IgD-negative memory B cell (primary cell): ENCODE results near the gene GTF2A1L. TPM values are rescaled to one million over a fixed set of nuclear protein-coding genes. Genes with fewer than 3 reads are reported as not detected.

Experiments used
- H3K27ac Mint-ChIP-seq, 3 donors: one replicate each; pipeline ENCODE4 v1.8.0; 2020 to 2022; ENCODE audit warnings: mild to moderate bottlenecking in 3 of 3, mixed read lengths in 3 of 3, moderate library complexity in 1 of 3
- H3K27me3 Mint-ChIP-seq: one replicate; pipeline ENCODE4 v1.8.0; 2021; ENCODE audit warnings: mixed read lengths
- H3K36me3 Mint-ChIP-seq: one replicate; pipeline ENCODE4 v1.8.0; 2020; ENCODE audit warnings: mild to moderate bottlenecking, mixed read lengths
- H3K4me1 Mint-ChIP-seq, 3 donors: one replicate each; pipeline ENCODE4 v1.8.0; 2020 to 2022; ENCODE audit warnings: mixed read lengths in 3 of 3, mild to moderate bottlenecking in 1 of 3
- H3K4me3 Mint-ChIP-seq, 4 donors: one replicate each; pipeline ENCODE4 v1.8.0; 2020 to 2022; ENCODE audit warnings: mild to moderate bottlenecking in 4 of 4, mixed read lengths in 4 of 4, moderate library complexity in 3 of 4
- H3K9me3 Mint-ChIP-seq, 3 donors: one replicate each; pipeline ENCODE4 v1.8.0; 2020 to 2021; ENCODE audit warnings: mixed read lengths in 3 of 3, mild to moderate bottlenecking in 1 of 3
- polyA plus RNA-seq: library from polyadenylated mRNA; unstranded; fragments of 300-500 nt; fragmentation: Illumina TruSeq; gene quantifications from one replicate; pipeline ENCODE4 v1.2.3, GENCODE V29; 2021

Gene GTF2A1L
- polyA plus RNA-seq, 1 donor from 2014 or later = not detected

- no peaks in the 10 kb centered on the region for H3K4me1 Mint-ChIP-seq
- no peak overlapping the region for H3K4me3 Mint-ChIP-seq
- no peaks in the 10 kb centered on the region for H3K27me3 Mint-ChIP-seq
- H3K9me3 Mint-ChIP-seq = no peaks in the 10 kb centered on the region
- H3K27ac Mint-ChIP-seq = no peak overlapping the region
- H3K36me3 Mint-ChIP-seq = no peaks in the 10 kb centered on the region
These were observed 89.8 kb downstream of the GTF2A1L start for GRCh38 chr2:48707466-48707865.

- H3K27me3 Mint-ChIP-seq = no peaks in the 10 kb centered on the region
- H3K9me3 Mint-ChIP-seq = no peaks in the 10 kb centered on the region
- no peaks in the 10 kb centered on the region for H3K36me3 Mint-ChIP-seq
- H3K4me1 Mint-ChIP-seq = no peaks in the 10 kb centered on the region
- no peak overlapping the region for H3K27ac Mint-ChIP-seq
- no peak overlapping the region for H3K4me3 Mint-ChIP-seq
These were observed 91.7 kb downstream of the GTF2A1L start for GRCh38 chr2:48709096-48710034.

DNA sequence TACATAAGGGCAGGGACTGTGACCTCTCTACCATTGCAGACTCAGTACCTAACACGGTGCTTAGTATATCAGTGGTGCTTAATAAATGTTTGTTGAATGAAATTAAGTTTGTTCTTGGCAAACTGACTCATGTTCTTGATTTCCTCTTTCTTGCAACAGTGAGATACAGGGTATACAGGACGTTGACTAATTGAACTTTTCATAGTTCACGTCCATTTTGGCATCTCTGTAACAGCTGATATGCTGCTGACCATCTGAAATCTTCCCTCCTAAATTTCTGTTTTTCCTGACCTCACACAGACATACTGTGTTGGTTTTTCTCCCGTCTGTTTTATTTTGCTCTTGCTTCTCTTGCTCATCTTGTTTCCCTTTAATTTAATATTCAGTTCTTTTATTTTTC lies 93.7 kb downstream of the GTF2A1L start:
- Mint-ChIP-seq H3K36me3 (no peaks in the 10 kb centered on the region), H3K9me3 (no peaks in the 10 kb centered on the region), H3K4me3 (no peak overlapping the region), H3K4me1 (no peaks in the 10 kb centered on the region), H3K27me3 (no peaks in the 10 kb centered on the region), H3K27ac (no peak overlapping the region)

DNA sequence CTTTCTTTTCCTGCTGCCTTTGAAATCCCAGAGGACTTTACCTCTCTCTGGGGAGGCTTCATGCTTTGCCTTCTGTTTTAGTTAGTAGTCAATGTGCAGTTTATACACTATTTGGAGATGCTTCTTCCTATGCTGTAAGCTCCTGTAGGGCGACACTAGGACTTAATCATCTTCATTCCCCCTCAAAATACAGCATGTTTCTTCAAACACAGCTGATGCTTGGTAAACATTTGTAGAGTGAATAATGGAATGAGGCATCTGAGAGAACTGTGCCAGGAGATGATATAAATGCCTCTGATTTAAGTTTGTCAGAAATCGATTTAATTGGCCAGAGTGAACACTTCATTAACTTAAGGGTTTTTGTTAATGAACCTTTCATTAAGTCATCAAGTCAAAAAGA lies 94.5 kb downstream of the GTF2A1L start:
- Mint-ChIP-seq H3K36me3 (no peaks in the 10 kb centered on the region), H3K9me3 (no peaks in the 10 kb centered on the region), H3K27ac (no peak overlapping the region), H3K27me3 (no peaks in the 10 kb centered on the region), H3K4me3 (no peak overlapping the region), H3K4me1 (no peaks in the 10 kb centered on the region)

GRCh38 chr2:48713647-48714046 lies 96.0 kb downstream of the GTF2A1L start:
- Mint-ChIP-seq H3K27me3 (no peaks in the 10 kb centered on the region), H3K4me1 (no peaks in the 10 kb centered on the region), H3K9me3 (no peaks in the 10 kb centered on the region), H3K4me3 (no peak overlapping the region), H3K27ac (no peak overlapping the region), H3K36me3 (no peaks in the 10 kb centered on the region)

- no peak overlapping the region for H3K27ac Mint-ChIP-seq
- H3K4me3 Mint-ChIP-seq = no peak overlapping the region
- H3K9me3 Mint-ChIP-seq = no peaks in the 10 kb centered on the region
- no peaks in the 10 kb centered on the region for H3K27me3 Mint-ChIP-seq
- H3K36me3 Mint-ChIP-seq = no peaks in the 10 kb centered on the region
- no peaks in the 10 kb centered on the region for H3K4me1 Mint-ChIP-seq
These were observed 96.6 kb downstream of the GTF2A1L start for GRCh38 chr2:48714245-48714644.

DNA sequence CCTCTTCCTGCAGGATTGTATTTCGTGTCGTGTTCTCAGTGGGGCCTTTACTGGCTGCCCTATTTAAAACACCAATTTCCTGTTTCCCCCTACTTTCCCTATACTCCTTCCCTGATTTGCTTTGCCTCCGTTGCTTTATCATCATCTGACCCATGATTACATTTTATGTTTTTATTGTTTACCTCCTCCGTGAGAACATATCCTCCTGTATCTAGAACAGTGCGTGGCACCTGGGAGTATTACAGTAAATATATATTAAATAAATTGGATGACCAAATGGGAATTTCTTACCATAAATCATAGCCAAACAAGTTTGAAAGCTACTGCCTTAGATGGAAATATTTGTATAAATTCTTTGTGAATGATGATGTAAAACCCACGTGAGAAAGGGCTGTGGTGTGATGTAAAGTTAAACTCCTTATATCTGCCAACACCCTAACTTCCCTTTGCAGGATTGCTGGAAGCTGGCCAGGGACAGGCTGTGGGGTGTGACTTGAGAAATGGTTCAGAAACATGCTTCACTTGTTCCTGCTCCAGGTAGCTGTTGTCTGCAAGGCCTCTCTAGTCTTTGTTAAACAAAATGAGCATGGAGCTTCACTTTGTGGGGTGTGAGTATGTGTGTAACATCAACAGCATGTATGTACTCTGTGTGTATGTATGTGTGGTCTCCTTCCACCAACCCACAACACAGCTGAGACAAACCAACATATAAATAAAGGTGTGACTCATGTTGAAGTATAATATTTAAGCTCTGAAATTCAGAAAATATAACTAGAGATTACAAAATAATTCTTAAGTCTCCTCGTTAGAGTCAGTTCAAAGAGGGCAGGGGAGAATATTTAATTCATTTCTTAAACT lies 97.6 kb downstream of the GTF2A1L start:
- Mint-ChIP-seq H3K36me3 (no peaks in the 10 kb centered on the region), H3K9me3 (no peaks in the 10 kb centered on the region), H3K4me3 (no peak overlapping the region), H3K4me1 (no peaks in the 10 kb centered on the region), H3K27ac (no peak overlapping the region), H3K27me3 (peaks cover 6% of the 10 kb centered on the region)

DNA sequence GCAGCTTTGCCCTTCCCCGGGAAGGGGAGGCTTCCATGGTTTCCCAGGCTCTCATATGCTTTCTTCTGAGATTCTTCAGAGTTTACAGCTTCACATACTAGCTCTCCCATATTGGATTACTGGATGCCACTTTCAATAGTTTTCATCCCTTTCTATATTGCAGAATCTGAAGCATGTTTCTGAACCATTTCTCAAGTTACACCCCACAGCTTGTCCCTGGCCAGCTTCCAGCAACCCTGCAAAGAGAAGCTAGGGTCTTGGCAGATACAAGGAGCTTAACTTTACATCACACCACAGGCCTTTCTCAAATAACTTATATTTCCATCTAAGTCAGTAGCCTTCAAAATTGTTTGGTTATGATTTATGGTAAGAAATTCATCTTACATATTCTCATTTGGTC lies 98.3 kb downstream of the GTF2A1L start:
- H3K4me1 Mint-ChIP-seq = no peaks in the 10 kb centered on the region

GRCh38 chr2:48717846-48718245 lies 100.2 kb downstream of the GTF2A1L start:
- peaks cover 0 to 2% (median 0%) of the 10 kb centered on the region in 3 donors for H3K4me1 Mint-ChIP-seq
- H3K9me3 Mint-ChIP-seq = peaks cover 0 to 3% (median 0%) of the 10 kb centered on the region in 3 donors
- H3K4me3 Mint-ChIP-seq = no peak overlapping the region
- no peaks in the 10 kb centered on the region for H3K36me3 Mint-ChIP-seq
- H3K27ac Mint-ChIP-seq = no peak overlapping the region
- peaks cover 10% of the 10 kb centered on the region for H3K27me3 Mint-ChIP-seq

More for the DNA sequence above, 98.3 kb downstream of the GTF2A1L start:
- no peak overlapping the region for H3K27ac Mint-ChIP-seq
- H3K4me3 Mint-ChIP-seq = no peak overlapping the region
- no peaks in the 10 kb centered on the region for H3K36me3 Mint-ChIP-seq
- H3K27me3 Mint-ChIP-seq = peaks cover 6% of the 10 kb centered on the region
- peaks cover 0 to 3% (median 0%) of the 10 kb centered on the region in 3 donors for H3K9me3 Mint-ChIP-seq

GRCh38 chr2:48719480-48720177 lies 102.0 kb downstream of the GTF2A1L start:
- Mint-ChIP-seq H3K4me1 (peaks cover 0 to 2% (median 0%) of the 10 kb centered on the region in 3 donors), H3K36me3 (no peaks in the 10 kb centered on the region), H3K27me3 (peaks cover 10% of the 10 kb centered on the region), H3K4me3 (no peak overlapping the region), H3K9me3 (peaks cover 0 to 3% (median 0%) of the 10 kb centered on the region in 3 donors), H3K27ac (no peak overlapping the region)

DNA sequence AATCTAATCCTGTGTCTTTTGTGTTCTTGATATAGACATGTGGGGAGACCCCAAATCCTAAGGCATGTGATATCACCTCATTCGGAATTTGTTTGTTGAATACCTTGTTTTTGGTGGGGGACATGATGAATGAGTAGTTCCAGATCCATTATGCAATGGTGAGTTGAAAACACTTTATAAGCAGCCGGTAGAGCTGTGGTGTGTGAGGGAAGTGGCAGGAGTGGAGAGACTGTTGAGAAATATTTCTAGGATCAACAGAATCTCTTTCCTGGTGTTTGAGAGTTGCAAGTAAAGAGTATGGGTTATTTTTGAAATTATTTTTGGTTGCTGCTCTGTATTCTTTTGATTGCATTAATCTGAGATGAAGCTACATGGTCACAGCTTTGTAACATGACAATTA lies 103.5 kb downstream of the GTF2A1L start:
- Mint-ChIP-seq H3K4me3 (no peak overlapping the region), H3K27ac (no peak overlapping the region), H3K9me3 (peaks cover 0 to 3% (median 0%) of the 10 kb centered on the region in 3 donors), H3K36me3 (no peaks in the 10 kb centered on the region), H3K4me1 (peaks cover 0 to 2% (median 0%) of the 10 kb centered on the region in 3 donors), H3K27me3 (peaks cover 10% of the 10 kb centered on the region)

- Mint-ChIP-seq H3K4me3 (no peak overlapping the region), H3K27ac (no peak overlapping the region), H3K27me3 (peaks cover 10% of the 10 kb centered on the region), H3K4me1 (peaks cover 0 to 2% (median 0%) of the 10 kb centered on the region in 3 donors), H3K36me3 (no peaks in the 10 kb centered on the region), H3K9me3 (peaks cover 0 to 3% (median 0%) of the 10 kb centered on the region in 3 donors)
These were observed 104.7 kb downstream of the GTF2A1L start for GRCh38 chr2:48722391-48722790.

DNA sequence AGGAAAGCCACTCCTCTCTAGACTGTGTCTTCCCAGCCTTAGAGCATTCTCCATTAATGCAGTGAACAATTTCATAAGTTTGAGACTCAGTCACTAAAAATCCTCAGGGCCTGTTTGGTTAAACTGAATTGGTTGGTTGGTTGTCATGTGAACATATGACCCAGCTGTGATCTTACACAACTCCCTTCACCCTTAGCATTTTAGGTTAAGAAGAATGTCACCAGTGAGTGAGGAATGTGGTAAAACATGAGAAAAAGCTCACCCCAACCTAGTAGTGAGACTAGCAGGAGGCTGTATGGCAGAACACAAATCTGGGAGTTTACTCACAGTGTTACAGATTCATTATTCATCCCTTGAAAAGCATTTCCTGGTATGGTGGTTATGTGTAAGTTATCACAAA lies 105.5 kb downstream of the GTF2A1L start:
- Mint-ChIP-seq H3K4me3 (no peak overlapping the region), H3K4me1 (peaks cover 0 to 2% (median 0%) of the 10 kb centered on the region in 3 donors), H3K9me3 (peaks cover 0 to 3% (median 0%) of the 10 kb centered on the region in 3 donors), H3K27ac (no peak overlapping the region), H3K27me3 (peaks cover 10% of the 10 kb centered on the region), H3K36me3 (no peaks in the 10 kb centered on the region)

DNA sequence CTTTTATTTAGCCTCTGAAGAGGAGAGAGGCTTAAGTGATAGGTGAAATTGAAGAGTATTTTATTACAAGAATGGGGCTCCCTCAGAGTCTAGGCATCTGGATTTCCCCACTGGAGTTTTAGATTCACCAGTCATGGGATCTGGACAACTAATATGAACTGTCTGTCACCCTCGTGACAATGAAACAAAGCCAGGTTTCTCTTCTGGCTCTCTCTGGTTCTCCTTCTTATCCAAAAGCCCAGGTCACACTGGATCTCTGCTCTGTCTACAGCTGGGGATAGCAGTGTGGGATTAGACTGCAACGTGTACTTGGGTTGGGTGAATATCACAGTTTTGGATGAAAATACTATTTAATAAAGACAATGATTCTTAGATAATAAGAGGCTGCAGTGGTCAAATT lies 106.6 kb downstream of the GTF2A1L start:
- H3K27ac Mint-ChIP-seq = no peak overlapping the region
- H3K27me3 Mint-ChIP-seq = peaks cover 10% of the 10 kb centered on the region
- H3K36me3 Mint-ChIP-seq = no peaks in the 10 kb centered on the region
- peaks cover 0 to 2% (median 0%) of the 10 kb centered on the region in 3 donors for H3K4me1 Mint-ChIP-seq
- H3K4me3 Mint-ChIP-seq = no peak overlapping the region
- peaks cover 0 to 3% (median 0%) of the 10 kb centered on the region in 3 donors for H3K9me3 Mint-ChIP-seq
